Measurements from ENCODE around the gene HDAC9. TPM values are rescaled to one million over a fixed set of nuclear protein-coding genes. Genes with fewer than 3 reads are reported as not detected.

The HDAC9 gene
- polyA plus RNA-seq, 3 donors, result 41.7 to 51.2 (median 44.2) TPM

DNA sequence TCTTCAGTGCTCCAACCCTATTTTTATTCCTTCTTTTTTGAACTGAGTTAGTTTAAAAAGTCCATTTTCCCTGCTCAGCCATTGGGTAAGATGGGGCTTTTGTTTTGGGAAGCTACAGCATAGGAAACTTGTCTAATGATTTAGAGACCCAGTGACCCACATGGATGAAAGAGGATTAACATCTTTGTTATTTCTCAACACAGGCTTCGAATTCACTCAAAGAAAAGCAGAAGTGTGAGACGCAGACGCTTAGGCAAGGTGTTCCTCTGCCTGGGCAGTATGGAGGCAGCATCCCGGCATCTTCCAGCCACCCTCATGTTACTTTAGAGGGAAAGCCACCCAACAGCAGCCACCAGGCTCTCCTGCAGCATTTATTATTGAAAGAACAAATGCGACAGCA lies 152.0 kb downstream of the HDAC9 start:
- Histone ChIP-seq H3K4me3 (replicated peaks in 1 of 3; ENCODE audit: low read depth in 2 of 3, low read length in 3 of 3) (no peak overlapping the region), H3K79me2 (ENCODE audit: insufficient read depth, low read length) (no peaks in the 10 kb centered on the region), H3K4me2 (replicated peaks; ENCODE audit: extremely low read depth, low read length, poor library complexity, severe bottlenecking) (no peak overlapping the region), H3K4me1 (ENCODE audit: control insufficient read depth in 1 of 2, insufficient read depth in 2 of 2, low read length in 2 of 2) (peaks cover 0 to 7% of the 10 kb centered on the region in 2 donors), H3K9ac (ENCODE audit: insufficient read depth, low read length, poor library complexity, severe bottlenecking) (no peak overlapping the region), H3K9me3 (replicated peaks in 1 of 2; ENCODE audit: control insufficient read depth in 1 of 2, insufficient read depth in 1 of 2, low read length in 2 of 2) (no peaks in the 10 kb centered on the region), H3K27ac (ENCODE audit: low read depth in 1 of 2, low read length in 2 of 2) (peak overlapping the region in 1 of 2 donors; percentile 32), H3K27me3 (ENCODE audit: control insufficient read depth in 2 of 2, insufficient read depth in 2 of 2, low read length in 2 of 2) (no peaks in the 10 kb centered on the region), H3K36me3 (replicated peaks in 1 of 2; ENCODE audit: control insufficient read depth in 1 of 2, insufficient read depth in 2 of 2, low read length in 2 of 2) (peaks cover 56 to 69% of the 10 kb centered on the region in 2 donors), H2AFZ (ENCODE audit: insufficient read depth, low read depth, low read length, poor library complexity, severe bottlenecking) (no peak overlapping the region), H4K20me1 (ENCODE audit: insufficient read depth, low read length) (no peaks in the 10 kb centered on the region)
- intact Hi-C loops (cut with micrococcal nuclease), result no loop called here
- Mint-ChIP-seq H3K4me3 (no peak overlapping the region), H3K27me3 (ENCODE audit: low read depth in 3 of 3) (peaks cover 0 to 3% (median 0%) of the 10 kb centered on the region in 3 donors), H3K27ac (peak overlapping the region in 5 of 7 donors; percentile 30 to 65 (median 42)), H3K36me3 (peaks cover 52 to 53% of the 10 kb centered on the region in 2 donors), H3K4me1 (peaks cover 4% of the 10 kb centered on the region), H3K9me3 (no peaks in the 10 kb centered on the region)
- no peak for TF ChIP-seq CTCF (IDR thresholded peaks at IDR 0.05)
- DNase-seq, result peak; percentile 25 to 60 (median 56)
- 10% methylated on average over 2 of the region's 5 CpGs for WGBS (ENCODE audit: insufficient coverage)

GRCh38 chr7:18648849-18649758 lies 153.6 kb downstream of the HDAC9 start:
- Mint-ChIP-seq H3K27me3 (ENCODE audit: low read depth in 3 of 3) (peaks cover 0 to 3% (median 0%) of the 10 kb centered on the region in 3 donors), H3K4me1 (peaks cover 5% of the 10 kb centered on the region)

More at GRCh38 chr7:18648849-18649758, 153.6 kb downstream of the HDAC9 start:
- Mint-ChIP-seq H3K27ac (peak overlapping the region in 1 of 7 donors; percentile 35), H3K4me3 (no peak overlapping the region), H3K9me3 (no peaks in the 10 kb centered on the region), H3K36me3 (peaks cover 54 to 56% of the 10 kb centered on the region in 2 donors)
- Histone ChIP-seq H3K9ac (ENCODE audit: insufficient read depth, low read length, poor library complexity, severe bottlenecking) (no peak overlapping the region), H3K27me3 (ENCODE audit: control insufficient read depth in 2 of 2, insufficient read depth in 2 of 2, low read length in 2 of 2) (no peaks in the 10 kb centered on the region), H3K4me3 (replicated peaks in 1 of 3; ENCODE audit: low read depth in 2 of 3, low read length in 3 of 3) (no peak overlapping the region), H3K27ac (ENCODE audit: low read depth in 1 of 2, low read length in 2 of 2) (no peak overlapping the region), H3K4me1 (ENCODE audit: control insufficient read depth in 1 of 2, insufficient read depth in 2 of 2, low read length in 2 of 2) (peaks cover 0 to 7% of the 10 kb centered on the region in 2 donors), H3K4me2 (replicated peaks; ENCODE audit: extremely low read depth, low read length, poor library complexity, severe bottlenecking) (no peak overlapping the region), H3K9me3 (replicated peaks in 1 of 2; ENCODE audit: control insufficient read depth in 1 of 2, insufficient read depth in 1 of 2, low read length in 2 of 2) (no peaks in the 10 kb centered on the region), H4K20me1 (ENCODE audit: insufficient read depth, low read length) (no peaks in the 10 kb centered on the region), H3K79me2 (ENCODE audit: insufficient read depth, low read length) (no peaks in the 10 kb centered on the region), H2AFZ (ENCODE audit: insufficient read depth, low read depth, low read length, poor library complexity, severe bottlenecking) (no peak overlapping the region), H3K36me3 (replicated peaks in 1 of 2; ENCODE audit: control insufficient read depth in 1 of 2, insufficient read depth in 2 of 2, low read length in 2 of 2) (peaks cover 53 to 57% of the 10 kb centered on the region in 2 donors)
- 96% methylated on average over 7 of the region's 9 CpGs for WGBS (ENCODE audit: insufficient coverage)
- TF ChIP-seq CTCF (IDR thresholded peaks at IDR 0.05), result no peak
- intact Hi-C loops (cut with micrococcal nuclease), result no loop called here
- DNase-seq, result no peak
